GM18498 (cell line): ENCODE measurements around the gene SERTAD4.
A peak's percentile ranks its signal among the peaks of the same experiment; 100 is the strongest.
"Not testable (repeated sequence)": the region's sequence is repeated elsewhere in the genome, so short reads cannot be mapped to it uniquely, and the experiment has no call there.

ENCODE experiments used
- ATAC-seq: cut with Tn5 transposase; IDR thresholded peaks from one replicate; pipeline ENCODE4 v1.9.1; 2021; ENCODE audit warnings: mild to moderate bottlenecking, moderate library complexity; ENCODE audit not compliant: unreplicated experiment

SERTAD4 gene

GRCh38 chr1:210257698-210258529 is 25.3 kb downstream of the SERTAD4 start:
- no peak for ATAC-seq

GRCh38 chr1:210259561-210259960 is 27.0 kb downstream of the SERTAD4 start:
- ATAC-seq: no peak

- no peak for ATAC-seq
These were observed 27.5 kb downstream of the SERTAD4 start for GRCh38 chr1:210260096-210260495.

- ATAC-seq: no peak
These were observed 29.7 kb downstream of the SERTAD4 start for GRCh38 chr1:210262167-210262896.

GRCh38 chr1:210262897-210263272 is 30.3 kb downstream of the SERTAD4 start:
- ATAC-seq: no peak

GRCh38 chr1:210263963-210264362 is 31.4 kb downstream of the SERTAD4 start:
- no peak for ATAC-seq

- ATAC-seq: no peak
These were observed 32.1 kb downstream of the SERTAD4 start for GRCh38 chr1:210264496-210265380.

GRCh38 chr1:210265392-210265955 is 32.9 kb downstream of the SERTAD4 start:
- ATAC-seq: not testable (repeated sequence)

GRCh38 chr1:210269981-210270380 is 37.4 kb downstream of the SERTAD4 start:
- ATAC-seq: no peak

- no peak for ATAC-seq
These were observed 40.1 kb downstream of the SERTAD4 start for GRCh38 chr1:210272666-210273065.

GRCh38 chr1:210280221-210280620 is 47.6 kb downstream of the SERTAD4 start:
- no peak for ATAC-seq

GRCh38 chr1:210288116-210288515 is 55.5 kb downstream of the SERTAD4 start:
- ATAC-seq: no peak

- no peak for ATAC-seq
These were observed 56.7 kb downstream of the SERTAD4 start for GRCh38 chr1:210289248-210289647.

GRCh38 chr1:210291081-210291764 is 58.6 kb downstream of the SERTAD4 start:
- ATAC-seq: no peak

GRCh38 chr1:210291786-210292230 is 59.2 kb downstream of the SERTAD4 start:
- no peak for ATAC-seq

- ATAC-seq: peak; percentile 74
These were observed 59.8 kb downstream of the SERTAD4 start for GRCh38 chr1:210292231-210292871.

- no peak for ATAC-seq
These were observed 60.6 kb downstream of the SERTAD4 start for GRCh38 chr1:210293171-210293607.

- ATAC-seq: no peak
These were observed 62.6 kb downstream of the SERTAD4 start for GRCh38 chr1:210294999-210295745.
